CMK (cell line): ENCODE results near the gene LTF.
"Not testable (repeated sequence)": the region's sequence is repeated elsewhere in the genome, so short reads cannot be mapped to it uniquely, and the experiment has no call there.

Experiments
- DNase-seq: peaks from one replicate; pipeline ENCODE4 v3.0.0-alpha.2; 2010; ENCODE audit warnings: low read depth

LTF gene

DNA sequence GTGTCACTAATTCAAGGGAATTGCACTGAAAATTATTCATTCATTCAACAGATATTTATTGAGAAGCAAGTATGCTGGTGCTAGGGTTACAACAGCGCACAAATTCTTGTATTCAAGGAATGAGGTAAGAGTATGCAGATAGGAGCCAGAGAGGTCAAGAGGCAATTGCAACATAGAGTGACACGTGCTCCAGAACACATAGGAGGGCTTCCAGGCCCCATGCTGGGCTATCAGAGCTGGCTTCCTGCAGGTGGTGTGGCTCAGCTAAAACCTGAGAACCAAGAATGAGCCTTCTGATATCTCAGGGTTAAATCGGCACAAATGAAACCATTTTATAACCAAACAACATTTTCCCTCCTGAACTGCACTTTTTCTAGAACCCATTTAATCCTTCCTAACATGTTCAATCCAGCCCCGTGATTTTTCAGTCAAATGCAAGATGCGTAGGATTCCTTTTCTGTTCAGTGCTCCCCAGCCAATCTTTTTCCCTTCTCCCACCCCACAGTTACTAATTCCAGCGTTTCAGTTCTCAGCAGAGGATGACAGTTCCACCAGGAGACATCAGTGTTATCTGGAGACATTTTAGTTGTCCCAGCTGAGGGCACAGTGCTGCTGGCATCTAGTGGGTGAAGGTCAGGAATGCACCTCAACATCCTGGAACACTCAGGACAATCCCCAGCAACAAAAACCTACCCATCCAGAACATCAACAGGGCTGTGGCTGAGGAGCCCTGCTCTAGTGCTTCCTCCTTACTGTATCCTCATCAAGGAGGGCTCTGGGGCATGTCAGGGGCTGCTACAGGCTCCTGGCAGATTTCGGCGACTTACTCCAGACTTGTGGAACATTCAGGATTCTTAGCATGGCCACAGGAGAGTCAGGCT is 70.9 kb downstream of the LTF start:
- no peak for DNase-seq

DNA sequence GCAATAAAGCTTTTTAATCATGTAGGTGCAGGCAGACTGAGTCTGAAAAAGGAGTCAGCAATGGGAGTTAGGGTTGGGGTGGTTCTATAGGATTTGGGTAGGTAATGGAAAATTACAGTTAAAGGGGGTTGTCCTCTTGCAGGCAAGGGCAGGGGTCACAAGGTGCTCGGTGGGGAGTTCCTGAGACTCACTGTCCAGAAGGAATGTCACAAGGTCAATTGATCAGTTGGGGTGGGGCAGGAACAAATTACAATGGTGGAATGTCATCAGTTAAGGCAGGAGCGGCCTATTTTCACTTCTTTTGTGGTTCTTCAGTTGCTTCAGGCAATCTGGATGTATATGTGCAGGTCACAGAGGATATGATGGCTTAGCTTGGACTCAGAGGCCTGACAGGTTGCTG is 71.7 kb downstream of the LTF start:
- DNase-seq = no peak

- not testable (repeated sequence) for DNase-seq
Observed at GRCh38 chr3:46391526-46391925, 73.2 kb downstream of the LTF start.

DNA sequence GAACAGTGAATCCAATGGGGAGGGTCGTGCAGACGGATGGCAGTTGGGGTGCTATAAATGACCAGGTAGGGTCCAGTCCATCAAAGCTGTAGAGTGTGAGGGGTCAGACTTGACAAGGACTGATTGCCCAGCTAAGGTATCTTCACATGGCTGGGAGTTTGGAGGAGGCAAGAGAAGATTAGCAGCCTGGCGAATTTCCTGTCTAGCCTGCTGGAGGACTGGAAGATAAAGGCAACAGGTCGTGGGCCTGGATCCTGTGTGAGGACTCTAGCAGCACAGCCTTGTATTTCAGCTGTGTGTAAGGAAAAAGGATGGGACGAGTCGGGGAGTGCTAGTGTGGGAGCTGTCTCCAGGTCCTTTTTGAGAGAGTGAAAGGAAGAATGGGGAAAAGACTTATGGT is 75.4 kb downstream of the LTF start:
- no peak for DNase-seq

DNA sequence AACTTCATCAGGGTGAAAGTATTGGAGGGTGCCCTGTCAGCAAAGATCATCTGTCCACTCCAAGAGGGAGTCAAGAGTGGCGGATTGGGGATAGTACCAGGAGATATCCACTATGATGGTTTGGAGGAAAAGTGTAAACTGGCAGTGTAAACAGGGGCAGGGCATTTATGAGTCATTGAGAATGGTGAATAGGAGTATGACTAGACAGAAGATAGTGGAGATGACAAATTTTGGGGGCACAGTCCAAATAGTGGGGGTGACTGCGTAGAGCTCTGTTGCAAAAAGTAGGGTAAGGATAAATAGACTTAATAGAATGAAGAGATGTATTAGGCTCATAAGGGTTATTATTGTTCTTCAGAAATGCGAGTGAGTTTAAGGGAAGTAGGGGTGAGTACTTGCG is 75.9 kb downstream of the LTF start:
- not testable (repeated sequence) for DNase-seq

DNA sequence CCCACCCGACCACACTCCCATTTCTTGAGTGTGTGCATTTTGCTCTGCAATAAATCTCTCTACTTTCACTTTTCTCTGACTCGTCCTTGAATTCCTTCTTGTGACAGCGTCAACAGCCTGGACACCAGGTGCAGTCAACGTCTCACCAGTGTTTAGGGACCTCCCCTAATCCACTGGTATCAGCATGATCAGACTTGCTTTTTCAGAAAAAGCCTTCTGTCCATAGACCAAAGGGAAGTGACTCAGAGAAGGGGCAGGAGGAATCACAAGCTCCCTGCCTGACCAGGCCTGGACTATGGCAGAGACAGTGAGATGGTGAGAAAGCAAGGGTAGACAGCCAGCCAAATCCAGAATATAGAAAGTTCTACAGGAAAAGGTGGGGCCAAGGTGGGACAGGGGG is 78.5 kb downstream of the LTF start:
- DNase-seq = no peak
